Activated T-cell treated with anti-CD3 and anti-CD28 coated beads for 24 hours (primary cell): ENCODE measurements around the gene PSEN1.

Experiments used
- DNase-seq: peaks from one replicate; pipeline ENCODE4 v3.0.0-alpha.2; 2020; ENCODE audit warnings: low read depth

The PSEN1 gene

GRCh38 chr14:73240816-73241480, 104.6 kb downstream of the PSEN1 start:
- DNase-seq, result no peak

- DNase-seq, result no peak
These were observed 105.3 kb downstream of the PSEN1 start for GRCh38 chr14:73241481-73242165.

- no peak for DNase-seq
These were observed 106.1 kb downstream of the PSEN1 start for GRCh38 chr14:73242357-73242901.

- DNase-seq, result no peak
These were observed 107.0 kb downstream of the PSEN1 start for GRCh38 chr14:73243341-73243740.

- DNase-seq, result no peak
These were observed 107.4 kb downstream of the PSEN1 start for GRCh38 chr14:73243748-73244147.

GRCh38 chr14:73244541-73245290, 108.4 kb downstream of the PSEN1 start:
- DNase-seq, result no peak

- DNase-seq, result peak; percentile 21
These were observed 109.4 kb downstream of the PSEN1 start for GRCh38 chr14:73245480-73246325.

GRCh38 chr14:73246387-73247150, 110.3 kb downstream of the PSEN1 start:
- no peak for DNase-seq

- DNase-seq, result no peak
These were observed 112.0 kb downstream of the PSEN1 start for GRCh38 chr14:73248108-73248868.

GRCh38 chr14:73249108-73249507, 112.8 kb downstream of the PSEN1 start:
- no peak for DNase-seq

- DNase-seq, result no peak
These were observed 113.4 kb downstream of the PSEN1 start for GRCh38 chr14:73249564-73250316.

- DNase-seq, result no peak
These were observed 114.0 kb downstream of the PSEN1 start for GRCh38 chr14:73250317-73250713.

- DNase-seq, result no peak
These were observed 114.6 kb downstream of the PSEN1 start for GRCh38 chr14:73250781-73251500.

GRCh38 chr14:73251516-73252215, 115.4 kb downstream of the PSEN1 start:
- DNase-seq, result no peak

- no peak for DNase-seq
These were observed 116.4 kb downstream of the PSEN1 start for GRCh38 chr14:73252491-73253322.

GRCh38 chr14:73253323-73253610, 117.0 kb downstream of the PSEN1 start:
- no peak for DNase-seq

GRCh38 chr14:73253721-73254120, 117.4 kb downstream of the PSEN1 start:
- no peak for DNase-seq
